ENCODE measurements around the gene DNMT1.
"Not testable (repeated sequence)": the region's sequence is repeated elsewhere in the genome, so short reads cannot be mapped to it uniquely, and the experiment has no call there.

Gene DNMT1

GRCh38 chr19:10183926-10184325 lies 10.8 kb downstream of the DNMT1 start:
- DNase-seq (ENCODE audit: low read depth), result no peak

DNA sequence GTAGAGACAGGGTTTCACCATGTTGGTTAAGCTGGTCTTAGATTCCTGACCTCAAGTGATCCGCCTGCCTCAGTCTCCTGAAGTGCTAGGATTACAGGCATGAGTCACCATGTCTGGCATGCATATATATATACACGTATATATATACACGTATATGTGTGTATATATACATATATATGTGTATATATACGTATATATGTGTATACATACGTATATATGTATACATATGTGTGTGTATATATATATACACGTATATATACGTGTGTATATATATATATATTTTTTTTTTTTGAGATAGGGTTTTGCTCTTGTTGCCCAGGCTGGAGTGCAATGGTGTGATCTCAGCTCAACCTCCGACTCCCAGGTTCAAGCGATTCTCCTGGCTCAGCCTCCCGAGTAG lies 11.9 kb downstream of the DNMT1 start:
- no peak for DNase-seq (ENCODE audit: low read depth)

- no peak for DNase-seq (ENCODE audit: low read depth)
Measured at GRCh38 chr19:10182076-10182475, 12.7 kb downstream of the DNMT1 start.

DNA sequence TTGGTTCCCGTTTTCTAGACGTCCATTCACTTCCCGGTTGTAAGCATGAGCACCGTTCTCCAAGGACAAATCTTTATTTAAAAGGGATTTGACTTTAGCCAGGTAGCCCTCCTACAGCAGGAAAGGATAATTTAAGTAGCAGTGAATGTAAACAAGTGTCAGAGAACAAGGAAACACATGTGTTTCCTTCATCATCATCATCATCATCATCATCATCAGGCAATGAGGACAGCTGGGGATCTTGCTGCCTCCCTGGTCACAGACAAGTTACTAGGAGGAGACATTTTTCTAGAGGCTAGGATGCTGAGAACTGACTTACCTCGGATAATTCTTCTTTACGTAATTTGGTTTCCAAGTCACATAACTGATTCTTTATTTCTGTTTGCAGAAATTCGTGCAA lies 14.3 kb downstream of the DNMT1 start:
- DNase-seq (ENCODE audit: low read depth), result no peak

DNA sequence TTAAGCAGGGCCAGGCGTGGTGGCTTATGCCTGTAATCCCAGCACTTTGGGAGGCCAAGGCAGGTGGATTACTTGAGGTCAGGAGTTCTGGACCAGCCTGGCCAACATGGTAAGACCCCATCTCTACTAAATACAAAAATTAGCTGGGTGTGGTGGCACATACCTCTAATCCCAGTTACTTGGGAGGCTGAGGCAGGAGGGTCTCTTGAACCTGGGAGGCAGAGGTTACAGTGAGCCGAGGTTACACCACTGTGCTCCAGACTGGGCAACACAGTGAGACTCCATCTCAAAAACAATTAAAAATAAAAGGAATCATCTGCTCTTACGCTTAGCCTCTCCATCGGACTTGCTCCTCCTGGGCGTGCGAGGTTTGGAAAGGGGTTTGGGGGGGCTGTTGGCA lies 14.7 kb downstream of the DNMT1 start:
- not testable (repeated sequence) for DNase-seq (ENCODE audit: low read depth)

DNA sequence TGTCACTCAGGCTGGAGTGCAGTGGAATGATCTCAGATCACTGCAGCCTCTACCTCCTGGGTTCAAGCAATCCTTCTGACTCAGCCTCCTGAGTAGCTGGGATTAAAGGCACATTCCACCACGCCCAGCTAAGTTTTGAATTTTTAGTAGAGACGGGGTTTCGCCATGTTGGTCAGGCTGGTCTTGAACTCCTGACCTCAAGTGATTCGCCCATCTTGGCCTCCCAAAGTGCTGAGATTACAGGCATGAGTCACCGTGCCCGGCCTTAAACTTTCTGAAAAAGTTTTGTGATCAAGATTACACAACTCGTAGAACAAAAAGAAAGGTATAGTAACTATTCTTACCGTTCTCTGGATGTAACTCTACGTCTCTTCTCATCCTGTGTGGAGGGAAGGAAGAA lies 21.2 kb downstream of the DNMT1 start:
- no peak for DNase-seq (ENCODE audit: low read depth)

GRCh38 chr19:10168386-10168948 lies 26.3 kb downstream of the DNMT1 start:
- no peak for DNase-seq (ENCODE audit: low read depth)

DNA sequence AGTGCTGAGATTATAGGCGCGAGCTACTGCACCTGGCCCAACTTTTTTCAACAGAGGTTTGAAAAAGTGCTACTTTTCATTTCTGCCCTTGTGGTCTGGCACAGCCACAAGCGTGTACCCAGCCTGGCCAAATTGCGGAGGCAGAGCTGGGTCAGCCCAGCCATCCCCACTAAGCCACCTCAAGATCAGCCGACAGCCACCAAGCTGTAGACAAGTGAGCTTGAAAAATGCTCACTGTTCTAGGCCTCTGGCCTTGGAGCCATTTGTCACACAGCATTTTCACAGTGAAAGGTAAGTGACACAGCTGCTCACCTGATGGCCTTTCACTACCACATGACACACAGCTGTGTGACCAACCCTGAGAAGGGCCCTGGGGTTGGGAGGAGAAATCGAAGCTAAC lies 27.3 kb downstream of the DNMT1 start:
- DNase-seq (ENCODE audit: low read depth), result no peak

DNA sequence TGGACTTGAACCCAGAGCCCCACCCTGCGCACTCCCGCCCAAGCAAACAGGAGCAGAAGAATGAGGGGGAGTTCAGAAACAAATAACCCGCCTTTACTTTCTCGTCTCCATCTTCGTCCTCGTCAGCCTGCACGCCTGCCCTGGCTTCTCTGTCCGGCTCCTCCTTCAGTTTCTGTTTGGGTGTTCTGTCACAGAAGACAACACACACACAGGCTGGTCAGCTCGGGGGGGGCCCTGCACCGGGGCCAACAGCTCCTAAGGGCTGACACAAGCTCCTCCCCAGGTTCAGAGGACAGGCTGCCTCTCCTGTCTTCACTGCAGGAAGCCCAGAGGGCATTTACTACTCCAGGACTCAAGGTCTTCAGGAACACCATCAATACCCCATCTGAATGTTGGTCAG lies 28.3 kb downstream of the DNMT1 start:
- DNase-seq (ENCODE audit: low read depth), result not testable (repeated sequence)

- DNase-seq (ENCODE audit: low read depth), result no peak
Measured at GRCh38 chr19:10166046-10166445, 28.7 kb downstream of the DNMT1 start.

DNA sequence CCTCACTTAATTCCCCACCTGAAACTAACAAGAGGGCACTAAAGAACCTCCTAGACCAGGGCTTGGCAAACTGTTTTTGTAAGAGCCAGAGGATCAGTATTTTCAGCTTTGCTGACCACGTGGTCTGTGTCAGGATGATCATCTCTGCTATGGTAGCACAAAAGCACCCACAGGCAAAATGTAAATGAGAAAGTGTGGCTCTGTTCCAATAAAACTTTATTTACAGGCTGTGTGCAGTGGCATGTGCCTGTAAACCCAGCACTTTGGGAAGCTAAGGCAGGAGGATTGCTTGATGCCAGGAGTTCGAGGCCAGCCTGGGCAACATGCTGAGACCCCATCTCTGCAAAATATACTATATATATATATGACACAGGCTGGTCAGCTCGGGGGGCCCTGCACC lies 31.2 kb downstream of the DNMT1 start:
- no peak for DNase-seq (ENCODE audit: low read depth)

GRCh38 chr19:10159610-10160009 lies 35.1 kb downstream of the DNMT1 start:
- no peak for DNase-seq (ENCODE audit: low read depth)

GRCh38 chr19:10158485-10158884 lies 36.3 kb downstream of the DNMT1 start:
- no peak for DNase-seq (ENCODE audit: low read depth)

- DNase-seq (ENCODE audit: low read depth), result no peak
Measured at GRCh38 chr19:10158071-10158470, 36.7 kb downstream of the DNMT1 start.

DNA sequence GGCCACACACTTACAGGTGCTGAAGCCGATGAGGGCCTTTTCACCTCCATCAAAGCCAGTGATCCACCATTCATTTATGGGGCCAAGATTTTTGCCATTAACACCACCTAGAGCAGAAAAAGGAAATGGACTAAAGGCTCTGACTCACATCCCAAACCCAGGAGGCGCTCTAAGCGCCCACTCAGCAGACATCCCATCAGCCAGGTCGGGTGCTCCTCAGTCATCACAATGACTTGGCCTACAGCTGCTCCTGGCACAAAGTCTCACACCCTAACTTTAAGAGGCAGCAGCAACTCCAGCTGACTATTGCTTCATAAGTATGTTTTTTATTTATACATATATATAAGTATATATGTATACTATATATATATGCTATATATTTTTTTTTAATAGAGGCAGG lies 38.9 kb downstream of the DNMT1 start:
- DNase-seq (ENCODE audit: low read depth), result no peak

- DNase-seq (ENCODE audit: low read depth), result no peak
Measured at GRCh38 chr19:10152100-10152499, 42.7 kb downstream of the DNMT1 start.

- DNase-seq (ENCODE audit: low read depth), result no peak
Measured at GRCh38 chr19:10151521-10151920, 43.2 kb downstream of the DNMT1 start.

DNA sequence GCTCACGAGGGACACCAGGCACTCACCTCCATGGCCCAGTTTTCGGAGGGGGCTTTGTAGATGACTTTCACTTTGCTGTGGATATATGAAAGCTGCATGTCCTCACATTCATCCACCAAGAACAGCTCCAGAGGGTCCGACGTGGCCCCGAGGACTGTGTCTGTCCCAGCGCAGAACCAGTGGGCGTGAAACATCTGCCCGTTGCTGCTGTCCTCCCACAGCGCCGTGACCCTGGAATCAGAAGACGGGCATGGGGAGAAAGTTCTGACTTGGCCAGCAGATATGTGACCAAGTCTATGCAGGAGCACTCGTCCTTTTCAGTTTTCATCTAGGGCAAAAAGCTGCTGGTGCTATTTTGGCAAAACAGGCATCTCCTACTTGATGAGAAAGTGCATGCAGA lies 45.3 kb downstream of the DNMT1 start:
- DNase-seq (ENCODE audit: low read depth), result no peak

DNA sequence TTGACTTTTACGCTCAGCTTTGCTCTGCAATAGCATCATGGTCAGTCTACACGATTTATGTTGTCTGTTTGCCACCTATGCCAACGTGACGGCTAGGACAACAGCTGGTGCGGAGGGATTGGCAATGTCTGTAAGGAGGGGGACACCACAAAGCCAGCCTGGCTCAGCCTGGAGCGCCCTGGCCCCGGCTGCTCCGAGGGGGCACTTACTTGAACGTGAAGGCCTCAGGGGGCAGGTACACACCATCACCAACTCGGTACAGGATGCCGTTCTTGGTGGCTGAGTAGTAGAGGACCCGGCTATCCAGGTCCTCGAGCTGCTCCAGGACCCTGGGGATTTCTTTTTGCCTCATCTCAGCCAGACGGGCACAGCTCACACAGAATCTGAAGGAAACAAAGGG lies 48.6 kb downstream of the DNMT1 start:
- DNase-seq (ENCODE audit: low read depth), result no peak

DNA sequence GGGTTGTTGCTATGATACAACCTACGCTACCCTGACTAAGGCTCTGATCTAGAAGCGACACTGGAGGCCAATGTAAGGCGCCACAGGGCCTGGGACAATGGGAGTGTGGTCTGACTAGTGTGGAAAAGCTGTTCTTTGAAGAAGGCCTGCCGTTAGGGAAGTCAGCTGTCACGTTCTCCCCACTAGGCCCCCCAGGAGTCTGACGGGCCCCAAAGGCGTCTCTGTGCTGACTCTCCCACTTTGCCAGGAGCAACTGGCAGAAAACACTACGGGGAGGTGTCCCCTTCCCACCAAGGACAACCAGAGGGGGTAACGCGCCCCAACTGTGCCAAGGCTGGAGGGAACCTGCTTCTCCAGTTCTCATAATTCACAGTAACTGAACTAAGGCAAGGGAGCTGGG lies 49.7 kb downstream of the DNMT1 start:
- DNase-seq (ENCODE audit: low read depth), result no peak

DNA sequence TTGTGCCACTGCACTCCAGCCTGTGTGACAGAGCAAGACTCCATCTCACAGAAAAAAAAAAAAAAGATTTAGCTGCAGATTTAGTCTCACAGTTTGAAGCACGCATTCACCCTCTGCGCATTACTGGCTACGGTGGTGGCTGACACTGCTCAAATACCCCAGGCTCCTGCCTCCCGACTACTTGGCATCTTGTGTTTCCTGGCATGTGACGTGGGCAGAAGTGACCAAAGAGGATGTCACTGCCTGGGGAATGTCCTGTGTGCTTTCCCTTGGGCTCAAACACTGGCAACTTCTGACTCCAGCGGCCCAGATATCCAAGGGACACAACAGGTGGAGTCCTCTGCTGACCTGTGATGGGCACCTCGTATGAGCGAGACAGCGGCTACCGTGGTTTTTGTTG lies 50.4 kb downstream of the DNMT1 start:
- no peak for DNase-seq (ENCODE audit: low read depth)

GRCh38 chr19:10143681-10144080 lies 51.1 kb downstream of the DNMT1 start:
- no peak for DNase-seq (ENCODE audit: low read depth)

GRCh38 chr19:10142701-10143375 lies 51.9 kb downstream of the DNMT1 start:
- DNase-seq (ENCODE audit: low read depth), result peak; percentile 20

- DNase-seq (ENCODE audit: low read depth), result no peak
Measured at GRCh38 chr19:10141973-10142372, 52.8 kb downstream of the DNMT1 start.
